GM18517 (cell line): Measurements from ENCODE around the gene COPB1.
"Not testable (repeated sequence)": the region's sequence is repeated elsewhere in the genome, so short reads cannot be mapped to it uniquely, and the experiment has no call there.

Source experiments
- ATAC-seq: cut with Tn5 transposase; IDR thresholded peaks from one replicate; pipeline ENCODE4 v1.9.1; 2021; ENCODE audit warnings: mild to moderate bottlenecking, moderate library complexity; ENCODE audit not compliant: unreplicated experiment

The COPB1 gene

GRCh38 chr11:14499560-14500180, at the start of gene COPB1:
Gene COPB1, minus strand, starts transcription at chr11:14499811. Its CDS starts 883 bp downstream, at chr11:14498928.
- ATAC-seq = peak; percentile 70

- ATAC-seq = no peak
Measured at GRCh38 chr11:14547440-14547839, 47.8 kb upstream of the COPB1 start.

- no peak for ATAC-seq
Measured at GRCh38 chr11:14546672-14547071, 47.1 kb upstream of the COPB1 start.

GRCh38 chr11:14544611-14545010, 45.0 kb upstream of the COPB1 start:
- ATAC-seq = peak; percentile 85

- no peak for ATAC-seq
Measured at GRCh38 chr11:14543260-14543659, 43.6 kb upstream of the COPB1 start.

GRCh38 chr11:14542324-14542723, 42.7 kb upstream of the COPB1 start:
- no peak for ATAC-seq

- ATAC-seq = no peak
Measured at GRCh38 chr11:14541192-14541947, 41.8 kb upstream of the COPB1 start.

- no peak for ATAC-seq
Measured at GRCh38 chr11:14539982-14540421, 40.4 kb upstream of the COPB1 start.

GRCh38 chr11:14538926-14539554, 39.4 kb upstream of the COPB1 start:
- no peak for ATAC-seq

- ATAC-seq = no peak
Measured at GRCh38 chr11:14538271-14538925, 38.8 kb upstream of the COPB1 start.

- ATAC-seq = peak; percentile 69
Measured at GRCh38 chr11:14537134-14537599, 37.6 kb upstream of the COPB1 start.

- not testable (repeated sequence) for ATAC-seq
Measured at GRCh38 chr11:14535166-14535565, 35.6 kb upstream of the COPB1 start.

GRCh38 chr11:14529951-14530350, 30.3 kb upstream of the COPB1 start:
- no peak for ATAC-seq

- ATAC-seq = no peak
Measured at GRCh38 chr11:14529321-14529720, 29.7 kb upstream of the COPB1 start.

GRCh38 chr11:14522801-14523200, 23.2 kb upstream of the COPB1 start:
- ATAC-seq = no peak

- no peak for ATAC-seq
Measured at GRCh38 chr11:14522245-14522644, 22.6 kb upstream of the COPB1 start.

- no peak for ATAC-seq
Measured at GRCh38 chr11:14520747-14521151, 21.1 kb upstream of the COPB1 start.

GRCh38 chr11:14519917-14520746, 20.5 kb upstream of the COPB1 start, which contains the start of gene PSMA1:
Gene PSMA1, minus strand, starts transcription at chr11:14520386. Its CDS starts 87 bp downstream, at chr11:14520299.
- peak; percentile 94 for ATAC-seq

GRCh38 chr11:14519597-14519916, 19.9 kb upstream of the COPB1 start:
- ATAC-seq = peak; percentile 4

- ATAC-seq = no peak
Measured at GRCh38 chr11:14518820-14519219, 19.2 kb upstream of the COPB1 start.
